ENCODE results near the gene KDF1.

- TF ChIP-seq FOXP2 (optimal IDR thresholded peaks at IDR 0.05; ENCODE audit: control extremely low read depth, extremely low read length, insufficient read depth) (no peak), EZH2 (IDR thresholded peaks at IDR 0.05) (no peak)
Measured at GRCh38 chr1:26907071-26907917, 53.0 kb downstream of the KDF1 start.

Measured in SK-N-MC (cell line).